Measurements from ENCODE around the gene SHISA7.

DNA sequence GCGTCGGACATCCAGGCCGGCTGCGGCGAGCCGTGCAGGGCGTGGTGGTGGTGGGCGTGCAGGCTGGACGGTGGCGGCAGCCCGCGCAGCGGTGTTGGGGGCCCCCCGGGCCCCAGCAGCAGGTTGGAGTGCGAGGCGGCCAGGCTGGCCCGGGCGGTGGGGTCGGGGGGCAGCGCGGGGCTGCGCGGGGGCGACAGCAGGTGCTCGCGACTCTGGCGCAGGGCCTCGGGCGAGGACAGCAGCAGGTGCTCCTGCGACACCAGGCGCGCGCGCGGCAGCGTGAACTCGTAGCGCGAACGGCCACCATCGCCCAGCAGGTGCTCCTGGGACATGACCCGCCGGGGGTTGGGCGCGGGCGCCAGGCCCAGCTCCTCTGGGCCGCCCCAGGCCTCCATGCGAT lies 9.8 kb downstream of the SHISA7 start:
- no peak for TF ChIP-seq EZH2phosphoT487 (IDR thresholded peaks at IDR 0.05; ENCODE audit: borderline replicate concordance)
- TF ChIP-seq, protein P1, sequence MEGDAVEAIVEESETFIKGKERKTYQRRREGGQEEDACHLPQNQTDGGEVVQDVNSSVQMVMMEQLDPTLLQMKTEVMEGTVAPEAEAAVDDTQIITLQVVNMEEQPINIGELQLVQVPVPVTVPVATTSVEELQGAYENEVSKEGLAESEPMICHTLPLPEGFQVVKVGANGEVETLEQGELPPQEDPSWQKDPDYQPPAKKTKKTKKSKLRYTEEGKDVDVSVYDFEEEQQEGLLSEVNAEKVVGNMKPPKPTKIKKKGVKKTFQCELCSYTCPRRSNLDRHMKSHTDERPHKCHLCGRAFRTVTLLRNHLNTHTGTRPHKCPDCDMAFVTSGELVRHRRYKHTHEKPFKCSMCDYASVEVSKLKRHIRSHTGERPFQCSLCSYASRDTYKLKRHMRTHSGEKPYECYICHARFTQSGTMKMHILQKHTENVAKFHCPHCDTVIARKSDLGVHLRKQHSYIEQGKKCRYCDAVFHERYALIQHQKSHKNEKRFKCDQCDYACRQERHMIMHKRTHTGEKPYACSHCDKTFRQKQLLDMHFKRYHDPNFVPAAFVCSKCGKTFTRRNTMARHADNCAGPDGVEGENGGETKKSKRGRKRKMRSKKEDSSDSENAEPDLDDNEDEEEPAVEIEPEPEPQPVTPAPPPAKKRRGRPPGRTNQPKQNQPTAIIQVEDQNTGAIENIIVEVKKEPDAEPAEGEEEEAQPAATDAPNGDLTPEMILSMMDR (conservative IDR thresholded peaks at IDR 0.05; ENCODE audit: low read length), result no peak
